Endodermal cell (in vitro differentiated cells): ENCODE measurements around the gene SPOCK1. TPM values are rescaled to one million over a fixed set of nuclear protein-coding genes. Genes with fewer than 3 reads are reported as not detected.

Experiments
- DNase-seq: peaks from one replicate; pipeline ENCODE4 v3.0.0-alpha.2; 2017
- H3K27ac ChIP-seq: 2 replicates; pipeline ENCODE4 v1.5.1; 2013; ENCODE audit warnings: mild to moderate bottlenecking, low read depth, low read length, moderate library complexity
- H3K27me3 ChIP-seq: 2 replicates; pipeline ENCODE4 v1.6.1; 2013; ENCODE audit warnings: mild to moderate bottlenecking, low read length, moderate library complexity; ENCODE audit not compliant: insufficient read depth, control insufficient read depth, poor library complexity, severe bottlenecking
- H3K36me3 ChIP-seq: 2 replicates; pipeline ENCODE4 v1.7.0; 2013; ENCODE audit warnings: mild to moderate bottlenecking, low read length, moderate library complexity; ENCODE audit not compliant: control insufficient read depth, insufficient read depth
- H3K4me1 ChIP-seq: one replicate; pipeline ENCODE4 v1.7.0; 2013; ENCODE audit warnings: low read length; ENCODE audit not compliant: control insufficient read depth, insufficient read depth
- H3K4me3 ChIP-seq: 2 replicates; pipeline ENCODE4 v1.5.1; 2013; ENCODE audit warnings: mild to moderate bottlenecking, low read length, moderate library complexity
- H3K9ac ChIP-seq: 2 replicates; pipeline ENCODE4 v1.6.1; 2013; ENCODE audit warnings: mild to moderate bottlenecking, low read length, moderate library complexity; ENCODE audit not compliant: poor library complexity, severe bottlenecking; ENCODE audit errors: extremely low read depth
- H3K9me3 ChIP-seq: 2 replicates; pipeline ENCODE4 v1.6.1; 2013; ENCODE audit warnings: mild to moderate bottlenecking, low read length, moderate library complexity; ENCODE audit not compliant: control insufficient read depth
- H3K27ac Mint-ChIP-seq: 2 replicates; pipeline ENCODE4 v1.8.0; 2020; ENCODE audit warnings: mixed read lengths
- H3K27me3 Mint-ChIP-seq: 2 replicates; pipeline ENCODE4 v1.8.0; 2021; ENCODE audit warnings: mild to moderate bottlenecking, mixed read lengths; ENCODE audit not compliant: insufficient read depth
- H3K36me3 Mint-ChIP-seq: 2 replicates; pipeline ENCODE4 v1.8.0; 2020; ENCODE audit warnings: low read depth, mixed read lengths
- H3K4me1 Mint-ChIP-seq: 2 replicates; pipeline ENCODE4 v1.8.0; 2020; ENCODE audit warnings: mixed read lengths
- H3K4me3 Mint-ChIP-seq: 2 replicates; pipeline ENCODE4 v1.8.0; 2020; ENCODE audit warnings: mild to moderate bottlenecking, moderate library complexity, mixed read lengths
- H3K9me3 Mint-ChIP-seq: 2 replicates; pipeline ENCODE4 v1.8.0; 2020; ENCODE audit warnings: mild to moderate bottlenecking, mixed read lengths
- CTCF ChIP-seq: fragments of 200-600 bp; sonication (generic); conservative IDR thresholded peaks from 2 replicates; pipeline ENCODE4 v1.5.0; 2021; ENCODE audit warnings: antibody characterized with exemption, mild to moderate bottlenecking
- WGBS, 2 experiments: methylation state at CpG; one replicate each; pipeline versions ENCODE4 v1.1.5 to v1.1.7; 2013; ENCODE audit warnings: missing lambda C conversion rate in 2 of 2, mixed read lengths in 1 of 2; ENCODE audit not compliant: insufficient coverage in 1 of 2, insufficient read length in 1 of 2; 5-methylcytosine and 5-hydroxymethylcytosine counted together
- total RNA-seq, 2 donors: library from RNA; stranded (reverse); fragmentation: NEBNext Ultra II Directional in 1 of 2; extraction: Animal tissue kit (Norgen Biotek cat#: 25700) in 1 of 2; gene quantifications; 2 replicates in 1 of 2; 3 replicates in 1 of 2; pipeline ENCODE4 v1.2.1, GENCODE V29; 2021

SPOCK1 gene
- total RNA-seq, 2 donors from 2014 or later = 25.8 to 39.8 TPM

- 87 to 97% methylated on average over 5 to 8 of the region's 8 CpGs for WGBS, 2 experiments
- Mint-ChIP-seq H3K9me3 (no peaks in the 10 kb centered on the region), H3K36me3 (peaks cover 2% of the 10 kb centered on the region), H3K27me3 (peaks cover 3% of the 10 kb centered on the region), H3K4me3 (no peak overlapping the region), H3K27ac (peak overlapping the region; percentile 41), H3K4me1 (peaks cover 47% of the 10 kb centered on the region)
- DNase-seq = peak; percentile 74
- Histone ChIP-seq H3K27ac (no peak overlapping the region), H3K4me3 (no peak overlapping the region), H3K36me3 (no peaks in the 10 kb centered on the region), H3K9ac (no peak overlapping the region), H3K9me3 (no peaks in the 10 kb centered on the region), H3K27me3 (no peaks in the 10 kb centered on the region), H3K4me1 (peaks cover 26% of the 10 kb centered on the region)
- TF ChIP-seq CTCF = no peak
Measured at GRCh38 chr5:137032929-137033328, 466.2 kb downstream of the SPOCK1 start.

GRCh38 chr5:137027758-137028157 lies 471.4 kb downstream of the SPOCK1 start:
- Mint-ChIP-seq H3K4me1 (peaks cover 13% of the 10 kb centered on the region), H3K4me3 (no peak overlapping the region), H3K36me3 (no peaks in the 10 kb centered on the region), H3K27ac (no peak overlapping the region), H3K27me3 (no peaks in the 10 kb centered on the region), H3K9me3 (no peaks in the 10 kb centered on the region)
- Histone ChIP-seq H3K9ac (no peak overlapping the region), H3K9me3 (no peaks in the 10 kb centered on the region), H3K27me3 (no peaks in the 10 kb centered on the region), H3K4me1 (no peaks in the 10 kb centered on the region), H3K4me3 (no peak overlapping the region), H3K36me3 (no peaks in the 10 kb centered on the region), H3K27ac (no peak overlapping the region)
- 78% methylated on average over 1 of the region's 1 CpG; no CpG with 5 or more reads in 1 of the 2 experiments for WGBS, 2 experiments
- no peak for DNase-seq
- TF ChIP-seq CTCF = no peak

DNA sequence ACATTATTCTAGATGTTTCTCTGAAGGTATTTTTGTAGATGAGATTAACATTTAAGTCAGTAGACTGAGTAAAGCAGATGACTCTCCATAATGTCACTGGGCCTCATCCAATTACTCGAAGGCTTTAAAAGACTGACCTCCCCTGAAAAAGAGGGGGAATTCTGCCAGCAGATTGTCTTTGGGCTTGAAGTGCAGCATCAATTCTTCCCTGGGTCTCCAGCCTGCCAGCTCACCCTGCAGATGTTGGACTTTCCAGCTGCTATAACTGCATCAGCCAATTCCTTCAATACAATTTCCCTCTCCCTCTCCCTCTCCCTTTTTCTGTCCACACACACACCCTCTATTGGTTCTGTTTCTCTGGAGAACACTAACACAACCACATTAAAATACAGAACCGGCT lies 472.8 kb downstream of the SPOCK1 start:
- Histone ChIP-seq H3K36me3 (no peaks in the 10 kb centered on the region), H3K9ac (no peak overlapping the region), H3K4me1 (no peaks in the 10 kb centered on the region), H3K27me3 (no peaks in the 10 kb centered on the region), H3K9me3 (no peaks in the 10 kb centered on the region), H3K27ac (no peak overlapping the region), H3K4me3 (no peak overlapping the region)
- DNase-seq = no peak
- no peaks in the 10 kb centered on the region for H3K9me3 Mint-ChIP-seq
- no peak overlapping the region for H3K27ac Mint-ChIP-seq
- WGBS, 2 experiments = 93 to 100% methylated on average over 1 to 2 of the region's 2 CpGs
- no peaks in the 10 kb centered on the region for H3K36me3 Mint-ChIP-seq
- TF ChIP-seq CTCF = no peak
- no peaks in the 10 kb centered on the region for H3K27me3 Mint-ChIP-seq
- H3K4me3 Mint-ChIP-seq = no peak overlapping the region
- H3K4me1 Mint-ChIP-seq = peaks cover 4% of the 10 kb centered on the region
